Fibroblast of gingiva (primary cell): ENCODE data around the gene EXTL2.
A peak's percentile ranks its signal among the peaks of the same experiment; 100 is the strongest.
"Not testable (repeated sequence)": the region's sequence is repeated elsewhere in the genome, so short reads cannot be mapped to it uniquely, and the experiment has no call there.

Experiments used
- DNase-seq: peaks from one replicate; pipeline ENCODE4 v3.0.0-alpha.2; 2011; ENCODE audit warnings: low read depth

EXTL2 gene

GRCh38 chr1:100894603-100895539 is at the start of gene EXTL2:
Gene EXTL2, minus strand, starts transcription at chr1:100894842. Its CDS starts 6,085 bp downstream, at chr1:100888757.
- DNase-seq, result peak; percentile 66

- DNase-seq, result no peak
Measured at GRCh38 chr1:100943533-100943932, 48.9 kb upstream of the EXTL2 start.

- DNase-seq, result no peak
Measured at GRCh38 chr1:100942304-100943046, 47.8 kb upstream of the EXTL2 start.

GRCh38 chr1:100941580-100942216 is 47.1 kb upstream of the EXTL2 start:
- no peak for DNase-seq

- DNase-seq, result no peak
Measured at GRCh38 chr1:100941098-100941527, 46.5 kb upstream of the EXTL2 start.

- peak; percentile 70 for DNase-seq
Measured at GRCh38 chr1:100936194-100936967, 41.7 kb upstream of the EXTL2 start.

- not testable (repeated sequence) for DNase-seq
Measured at GRCh38 chr1:100933555-100933954, 38.9 kb upstream of the EXTL2 start.

- peak; percentile 8 for DNase-seq
Measured at GRCh38 chr1:100931716-100932115, 37.1 kb upstream of the EXTL2 start.

- DNase-seq, result no peak
Measured at GRCh38 chr1:100930494-100930893, 35.9 kb upstream of the EXTL2 start.

GRCh38 chr1:100928128-100928527 is 33.5 kb upstream of the EXTL2 start:
- no peak for DNase-seq

- DNase-seq, result no peak
Measured at GRCh38 chr1:100927276-100927675, 32.6 kb upstream of the EXTL2 start.

GRCh38 chr1:100926240-100926639 is 31.6 kb upstream of the EXTL2 start:
- DNase-seq, result no peak

- no peak for DNase-seq
Measured at GRCh38 chr1:100924991-100925390, 30.3 kb upstream of the EXTL2 start.

GRCh38 chr1:100924212-100924611 is 29.6 kb upstream of the EXTL2 start:
- DNase-seq, result no peak

GRCh38 chr1:100921110-100921706 is 26.6 kb upstream of the EXTL2 start:
- DNase-seq, result peak; percentile 39

- no peak for DNase-seq
Measured at GRCh38 chr1:100912019-100912418, 17.4 kb upstream of the EXTL2 start.

GRCh38 chr1:100909018-100909417 is 14.4 kb upstream of the EXTL2 start:
- no peak for DNase-seq

GRCh38 chr1:100907887-100908286 is 13.2 kb upstream of the EXTL2 start:
- no peak for DNase-seq

GRCh38 chr1:100905181-100905580 is 10.5 kb upstream of the EXTL2 start:
- DNase-seq, result no peak

GRCh38 chr1:100904528-100904927 is 9.9 kb upstream of the EXTL2 start:
- DNase-seq, result no peak

GRCh38 chr1:100903777-100904176 is 9.1 kb upstream of the EXTL2 start:
- DNase-seq, result no peak
